Activated naive CD4-positive, alpha-beta T cell treated with anti-CD3 and anti-CD28 coated beads, Interleukin-2, amount 50 U/mL, for 72 hours (primary cell): ENCODE data around the gene EHBP1. TPM values are rescaled to one million over a fixed set of nuclear protein-coding genes. Genes with fewer than 3 reads are reported as not detected.

Experiments
- ATAC-seq, 2 donors: fragments of 150-1000 bp; cut with Tn5 transposase; 2 replicates each; pipeline ENCODE4 v1.10.0; 2021; ENCODE audit warnings: mild to moderate bottlenecking in 2 of 2, moderate library complexity in 2 of 2
- DNase-seq, 2 donors: peaks; one replicate each; pipeline ENCODE4 v3.0.0; 2021 to 2022; ENCODE audit warnings: low spot score in 2 of 2
- H3K27ac Mint-ChIP-seq, 2 donors: one replicate each; pipeline ENCODE4 v1.8.0; 2022; ENCODE audit warnings: mild to moderate bottlenecking in 2 of 2, mixed read lengths in 2 of 2
- H3K36me3 Mint-ChIP-seq, 2 donors: one replicate each; pipeline ENCODE4 v1.8.0; 2022; ENCODE audit warnings: mixed read lengths in 2 of 2
- H3K9me3 Mint-ChIP-seq, 2 donors: one replicate each; pipeline ENCODE4 v1.8.0; 2022; ENCODE audit warnings: mixed read lengths in 2 of 2
- total RNA-seq, 2 donors: library from RNA; stranded (reverse); gene quantifications; one replicate each; pipeline ENCODE4 v1.2.3, GENCODE V29; 2022

EHBP1 gene
- total RNA-seq, 2 donors from 2014 or later = 22.0 to 39.7 TPM

DNA sequence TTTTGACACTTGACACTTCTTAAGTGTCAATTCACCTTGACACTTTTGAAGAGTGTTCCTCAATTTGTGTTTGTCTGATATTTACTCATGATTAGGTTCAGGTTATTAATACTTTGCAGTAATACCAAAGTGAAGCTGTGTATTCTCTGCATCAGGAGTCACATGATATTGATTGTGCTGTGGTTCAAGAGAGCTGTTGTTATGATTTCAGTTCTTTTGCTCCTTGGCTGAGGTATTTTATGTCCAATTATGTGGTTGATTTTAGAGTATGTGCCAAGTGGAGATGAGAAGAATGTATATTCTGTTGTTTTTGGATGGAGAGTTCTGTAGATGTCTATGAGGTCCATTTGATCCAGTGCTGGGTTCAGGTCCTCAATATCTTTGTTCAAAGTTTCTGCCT lies 17.2 kb downstream of the EHBP1 start:
- Mint-ChIP-seq H3K9me3 (peaks cover 5 to 7% of the 10 kb centered on the region in 2 donors), H3K27ac (no peak overlapping the region), H3K36me3 (peaks cover 9 to 28% of the 10 kb centered on the region in 2 donors)
- DNase-seq (no peak), ATAC-seq (no peak)

DNA sequence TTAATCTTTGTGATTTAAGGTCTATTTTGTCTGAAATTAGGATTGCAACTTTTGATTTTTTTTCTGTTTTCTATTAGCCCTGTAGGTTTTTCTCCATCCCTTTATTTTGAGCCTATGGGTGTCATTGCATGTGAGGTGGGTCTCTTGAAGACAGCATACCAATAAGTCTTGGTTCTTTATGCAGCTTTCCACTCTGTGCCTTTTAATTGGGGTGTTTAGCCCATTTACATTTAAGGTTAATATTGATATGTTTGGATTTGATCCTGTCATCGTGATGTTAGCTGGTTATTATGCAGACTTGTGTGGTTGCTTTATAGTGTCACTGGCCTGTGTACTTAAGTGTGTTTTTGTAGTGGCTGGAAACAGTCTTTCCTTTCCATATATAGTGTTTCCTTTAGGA lies 17.7 kb downstream of the EHBP1 start:
- H3K36me3 Mint-ChIP-seq = peaks cover 9 to 28% of the 10 kb centered on the region in 2 donors
- ATAC-seq = no peak
- no peak overlapping the region for H3K27ac Mint-ChIP-seq
- peaks cover 5 to 7% of the 10 kb centered on the region in 2 donors for H3K9me3 Mint-ChIP-seq
- DNase-seq = no peak

DNA sequence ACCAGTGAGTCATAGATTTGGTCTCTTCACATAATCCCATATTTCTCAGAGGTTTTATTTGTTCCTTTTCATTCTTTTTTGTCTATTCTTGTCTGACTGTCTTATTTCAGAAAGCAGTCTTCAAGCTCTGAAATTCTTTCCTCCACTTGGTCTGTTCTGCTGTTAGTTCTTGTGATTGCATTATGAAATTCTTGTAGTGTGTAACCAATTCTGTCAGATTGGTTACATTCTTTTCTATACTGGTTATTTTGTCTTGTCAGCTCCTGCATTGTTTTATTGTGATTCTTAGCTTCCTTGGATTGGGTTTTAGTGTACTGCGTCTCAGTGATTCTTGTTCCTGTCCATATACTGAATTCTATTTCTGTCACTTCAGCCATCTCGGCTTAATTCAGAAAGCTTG lies 18.6 kb downstream of the EHBP1 start:
- no peak for DNase-seq
- H3K36me3 Mint-ChIP-seq = peaks cover 9 to 21% of the 10 kb centered on the region in 2 donors
- peaks cover 5 to 7% of the 10 kb centered on the region in 2 donors for H3K9me3 Mint-ChIP-seq
- H3K27ac Mint-ChIP-seq = no peak overlapping the region
- ATAC-seq = no peak

DNA sequence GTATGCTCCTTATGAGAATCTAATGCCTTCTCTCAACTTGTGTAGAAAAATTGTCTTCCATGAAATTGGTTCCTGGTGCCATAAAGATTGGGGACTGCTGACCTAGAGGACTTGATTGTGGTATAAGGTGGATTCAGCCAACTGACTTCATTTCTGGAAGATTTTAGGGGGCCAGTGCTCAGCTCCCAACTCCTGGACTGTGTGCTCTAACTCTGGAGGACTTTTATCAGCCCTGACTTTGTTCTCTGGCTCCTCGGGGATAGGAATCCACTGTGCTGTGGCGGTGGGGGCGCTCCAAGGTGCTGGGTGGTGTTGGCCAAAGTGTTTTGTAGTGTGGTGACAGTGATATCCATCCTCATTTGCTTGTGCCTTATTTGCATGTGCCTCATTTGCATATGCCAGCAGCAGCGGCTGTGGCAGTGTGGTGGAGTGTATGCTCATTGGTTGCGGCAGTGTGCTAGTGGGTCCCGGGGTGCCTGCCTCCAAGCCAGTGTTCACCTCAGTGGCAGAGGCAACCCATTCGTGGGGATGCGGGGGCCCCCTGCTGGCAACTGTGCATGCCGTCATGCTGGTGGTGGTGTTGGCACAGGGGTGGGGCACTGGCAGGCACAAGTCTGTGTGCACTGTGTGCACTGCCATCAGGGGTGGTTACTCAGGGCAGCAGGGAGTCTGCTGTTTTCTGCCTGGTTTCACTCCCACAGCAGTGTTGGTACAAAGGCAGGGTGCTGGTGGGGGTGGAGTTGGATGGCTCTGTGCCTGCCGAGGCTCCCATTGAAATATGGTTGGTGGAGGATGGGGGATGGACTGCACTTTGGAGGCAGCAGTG lies 19.6 kb downstream of the EHBP1 start:
- Mint-ChIP-seq H3K9me3 (peaks cover 5 to 7% of the 10 kb centered on the region in 2 donors), H3K27ac (no peak overlapping the region), H3K36me3 (peaks cover 9 to 17% of the 10 kb centered on the region in 2 donors)
- ATAC-seq (peak in 1 of 2 donors; percentile 41), DNase-seq (no peak)

DNA sequence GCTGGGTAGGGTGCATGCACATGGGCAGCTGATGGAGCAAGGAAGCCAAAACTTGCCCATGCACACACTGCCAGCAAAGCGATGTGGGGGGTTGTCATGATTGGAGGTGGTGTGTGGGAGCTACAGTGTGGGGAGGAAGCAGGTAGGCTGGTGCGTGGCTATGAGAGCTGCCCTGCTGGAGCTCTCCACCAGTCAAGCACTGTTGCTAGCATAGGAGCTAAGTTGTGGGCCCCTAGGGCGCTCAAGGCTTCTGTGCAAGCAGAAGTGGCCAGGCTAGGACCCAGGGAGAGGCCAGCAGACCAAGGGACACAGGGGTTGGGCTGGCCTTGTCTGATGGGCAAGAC lies 20.2 kb downstream of the EHBP1 start:
- peaks cover 15 to 17% of the 10 kb centered on the region in 2 donors for H3K36me3 Mint-ChIP-seq
- ATAC-seq (no peak), DNase-seq (no peak)
- no peak overlapping the region for H3K27ac Mint-ChIP-seq
- H3K9me3 Mint-ChIP-seq = peaks cover 10 to 11% of the 10 kb centered on the region in 2 donors

DNA sequence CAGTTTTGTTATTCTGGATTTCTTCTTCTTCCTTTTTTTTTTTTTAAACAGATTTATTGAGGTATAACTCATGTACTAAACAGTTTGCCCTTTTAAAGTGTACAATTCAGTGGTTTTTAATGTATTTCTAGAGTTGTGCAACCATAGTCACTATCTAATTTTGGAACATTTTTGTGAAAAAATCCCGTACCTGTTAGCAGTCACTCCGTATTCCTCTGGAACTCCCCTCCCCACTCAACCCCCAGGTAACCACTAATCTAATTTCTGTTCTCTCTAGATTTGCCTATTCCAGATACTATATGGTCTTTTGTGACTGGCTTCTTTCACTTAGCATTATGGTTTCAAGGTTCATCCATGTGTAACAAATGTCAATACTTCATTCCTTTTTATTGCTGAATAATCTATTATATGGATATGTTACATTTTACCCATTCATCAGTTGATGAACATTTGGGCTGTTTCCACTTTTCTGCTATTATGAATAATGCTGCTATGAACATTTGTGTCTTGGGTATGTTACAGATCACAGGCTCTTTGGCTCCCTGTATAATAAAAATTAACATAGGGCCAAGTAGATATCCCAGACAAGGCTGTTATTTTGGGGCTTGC lies 21.9 kb downstream of the EHBP1 start:
- DNase-seq = no peak
- Mint-ChIP-seq H3K9me3 (peaks cover 13 to 17% of the 10 kb centered on the region in 2 donors), H3K27ac (no peak overlapping the region), H3K36me3 (peaks cover 17 to 18% of the 10 kb centered on the region in 2 donors)
- peak in 1 of 2 donors; percentile 3 for ATAC-seq

DNA sequence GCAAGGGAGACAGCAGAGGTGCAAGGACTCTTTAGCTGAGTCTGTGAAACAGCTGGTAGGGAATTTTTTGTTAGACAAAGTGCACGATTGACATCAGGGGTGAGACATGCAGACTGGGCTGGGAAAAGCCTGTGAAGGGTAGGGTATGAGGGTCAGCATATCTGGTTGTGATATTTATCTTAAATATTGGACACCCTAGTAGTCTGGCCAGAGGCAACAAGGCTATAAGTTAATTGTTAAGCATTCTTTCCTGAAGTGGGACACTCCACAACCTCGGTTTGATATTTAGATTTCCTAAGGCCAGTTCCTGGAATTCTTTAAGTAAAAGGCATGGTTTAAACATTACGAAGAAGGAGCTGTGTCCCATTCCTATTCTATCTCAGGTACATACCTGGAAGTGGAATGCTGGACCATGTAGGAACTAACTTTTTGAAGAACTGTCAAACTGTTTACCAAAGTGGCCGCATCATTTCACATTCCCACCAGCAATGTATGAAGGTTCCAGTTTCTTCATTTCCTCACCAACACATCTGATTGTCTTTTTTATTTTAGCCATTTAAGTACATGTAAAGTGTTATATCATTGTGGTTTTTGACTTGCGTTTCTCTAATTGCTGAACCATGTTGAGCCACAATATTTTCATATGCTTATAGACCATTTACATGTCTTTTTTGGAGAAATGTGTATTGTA lies 22.5 kb downstream of the EHBP1 start:
- peaks cover 13 to 20% of the 10 kb centered on the region in 2 donors for H3K9me3 Mint-ChIP-seq
- ATAC-seq = peak in 1 of 2 donors; percentile 22
- peaks cover 16 to 19% of the 10 kb centered on the region in 2 donors for H3K36me3 Mint-ChIP-seq
- no peak for DNase-seq
- H3K27ac Mint-ChIP-seq = no peak overlapping the region

DNA sequence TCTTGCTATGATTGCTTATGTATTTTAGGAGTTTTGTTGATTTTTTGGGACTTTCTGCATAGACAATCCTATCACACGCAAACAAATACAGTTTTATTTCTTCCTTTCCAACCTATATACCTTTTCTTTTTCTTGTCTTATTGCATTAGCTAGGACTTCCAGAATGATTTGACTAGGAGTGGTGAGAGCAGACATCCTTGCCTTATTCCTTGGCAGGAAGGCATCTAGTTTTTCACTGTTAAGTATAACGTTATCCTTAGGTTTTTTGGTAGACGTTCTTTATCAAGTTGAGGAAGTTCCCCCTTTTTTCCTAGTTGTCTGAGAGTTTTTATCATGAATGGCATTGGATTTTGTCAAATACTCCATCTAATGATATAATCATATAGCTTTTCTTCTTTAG lies 25.8 kb downstream of the EHBP1 start:
- no peak for ATAC-seq
- Mint-ChIP-seq H3K36me3 (peaks cover 11 to 20% of the 10 kb centered on the region in 2 donors), H3K27ac (no peak overlapping the region), H3K9me3 (peaks cover 13 to 15% of the 10 kb centered on the region in 2 donors)
- DNase-seq = no peak

DNA sequence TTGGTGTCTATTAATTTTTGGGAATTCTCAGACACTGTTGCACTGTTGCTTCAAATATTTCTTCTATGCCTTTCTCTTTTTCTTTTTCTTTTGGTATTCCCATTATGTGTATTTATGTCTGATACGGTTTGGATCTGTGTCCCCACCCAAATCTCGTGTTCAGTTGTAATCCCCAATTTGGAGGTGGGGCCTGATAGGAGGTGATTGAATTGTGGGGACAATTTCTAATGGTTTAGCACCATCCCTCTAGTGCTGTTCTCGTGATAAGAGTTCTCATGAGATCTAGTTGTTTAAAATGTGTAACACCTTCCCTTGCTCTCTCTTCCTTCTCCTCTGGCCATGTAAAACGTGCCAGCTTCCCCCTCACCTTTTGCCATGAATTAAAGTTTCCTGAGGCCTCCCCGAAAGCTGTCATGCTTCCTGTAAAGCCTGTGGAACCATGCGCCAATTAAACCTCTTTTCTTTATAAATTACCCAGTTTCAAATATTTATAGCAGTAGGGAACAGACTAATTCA lies 26.8 kb downstream of the EHBP1 start:
- no peak overlapping the region for H3K27ac Mint-ChIP-seq
- peaks cover 11 to 20% of the 10 kb centered on the region in 2 donors for H3K36me3 Mint-ChIP-seq
- H3K9me3 Mint-ChIP-seq = peaks cover 15 to 17% of the 10 kb centered on the region in 2 donors
- no peak for DNase-seq
- no peak for ATAC-seq

DNA sequence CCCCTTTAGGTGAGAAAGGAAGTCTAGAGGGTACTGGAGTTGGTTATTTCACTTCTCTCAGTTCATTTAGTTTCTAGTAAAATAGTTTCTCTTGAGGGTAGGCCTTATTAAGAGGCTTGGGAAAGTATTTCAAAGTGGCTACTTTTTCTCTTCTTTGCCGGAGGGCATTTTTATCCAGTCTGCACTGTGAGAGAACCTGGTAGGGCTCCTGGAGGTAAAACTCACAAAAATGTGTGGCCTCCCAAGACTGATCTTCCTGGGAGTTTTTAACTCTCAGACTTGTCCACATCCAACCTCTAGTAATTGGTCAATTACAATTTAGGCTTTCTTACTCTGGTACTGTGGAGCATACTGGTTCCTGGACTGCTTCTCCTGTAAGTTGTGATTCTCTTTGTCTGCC lies 28.0 kb downstream of the EHBP1 start:
- no peak for ATAC-seq
- Mint-ChIP-seq H3K9me3 (peaks cover 15 to 17% of the 10 kb centered on the region in 2 donors), H3K36me3 (peaks cover 11 to 20% of the 10 kb centered on the region in 2 donors), H3K27ac (no peak overlapping the region)
- no peak for DNase-seq

DNA sequence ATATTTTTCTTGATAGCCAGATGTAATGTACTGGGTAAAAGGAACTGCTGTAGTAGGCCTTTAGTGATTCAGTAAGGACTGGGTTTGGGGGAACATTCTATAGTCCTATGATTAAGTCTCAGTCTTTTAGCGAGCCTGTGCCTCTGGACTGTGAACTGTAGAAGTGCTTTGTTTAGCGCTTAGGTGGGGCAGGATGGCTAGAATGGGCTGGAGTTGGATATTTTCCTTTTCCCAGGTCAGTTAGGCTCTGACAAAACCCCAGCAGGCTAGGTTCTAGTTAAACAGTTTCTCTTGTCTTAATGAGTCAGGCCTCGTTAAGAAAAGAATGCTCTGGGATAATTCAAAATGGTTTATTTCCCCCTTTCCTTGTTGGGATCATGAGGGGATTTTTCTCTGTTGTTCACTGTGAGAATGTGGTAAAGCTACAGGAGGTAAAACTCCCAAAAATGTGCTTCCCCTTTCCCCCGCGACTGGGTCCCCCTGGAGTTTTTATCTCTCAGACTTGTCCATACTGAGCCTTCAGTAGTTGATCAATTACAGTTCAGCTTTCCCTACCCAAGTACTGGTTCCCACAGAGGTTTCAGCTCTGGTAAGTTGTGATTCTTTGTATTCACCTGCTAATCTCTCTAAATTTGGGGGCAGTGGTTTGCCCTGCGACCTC lies 31.5 kb downstream of the EHBP1 start:
- ATAC-seq (no peak), DNase-seq (no peak)
- H3K27ac Mint-ChIP-seq = no peak overlapping the region
- peaks cover 8 to 12% of the 10 kb centered on the region in 2 donors for H3K36me3 Mint-ChIP-seq
- H3K9me3 Mint-ChIP-seq = peaks cover 6 to 10% of the 10 kb centered on the region in 2 donors

DNA sequence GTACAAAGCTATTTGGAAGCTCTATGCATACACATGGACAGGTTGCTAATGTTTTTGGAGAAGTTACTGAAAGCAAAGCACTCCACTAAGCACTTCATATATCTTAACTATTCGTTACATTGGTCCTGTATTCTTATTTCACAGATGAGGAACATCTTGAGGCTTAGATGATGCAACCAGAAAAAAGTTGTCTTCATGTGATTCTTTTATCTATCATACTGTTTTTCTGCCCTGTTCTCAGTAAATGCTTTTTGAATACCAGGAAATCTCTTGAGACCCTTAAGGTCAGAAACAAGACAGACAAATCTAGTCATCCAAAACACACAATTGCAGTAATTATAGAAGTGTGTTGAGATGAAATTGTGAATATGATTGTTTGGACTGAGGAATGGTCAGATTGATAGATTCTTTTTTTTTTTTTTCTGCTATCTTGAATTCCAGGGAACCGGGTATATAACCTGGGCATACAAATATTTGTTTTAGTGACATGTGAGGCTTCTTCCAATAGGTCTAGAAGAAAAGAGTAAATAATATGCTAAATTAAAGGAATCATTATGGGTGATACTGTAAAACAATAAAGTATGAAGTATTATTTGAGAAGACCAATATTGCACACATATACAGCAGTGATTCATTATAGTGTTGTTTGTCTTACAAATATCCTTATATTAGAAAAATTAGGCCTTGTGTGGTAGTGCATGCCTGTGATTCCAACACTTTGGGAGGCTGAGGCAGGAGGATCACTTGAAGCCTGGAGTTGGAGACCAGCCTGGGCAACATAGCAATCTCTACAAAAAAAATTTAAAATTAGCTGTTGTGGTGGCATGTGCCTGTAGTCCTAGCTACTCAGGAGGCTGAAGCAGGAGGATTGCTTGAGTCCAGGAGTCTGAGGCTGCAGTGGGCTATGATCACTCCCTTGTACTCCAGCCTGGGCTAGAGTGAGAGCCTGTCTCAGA lies 33.7 kb downstream of the EHBP1 start:
- Mint-ChIP-seq H3K9me3 (peaks cover 0 to 4% of the 10 kb centered on the region in 2 donors), H3K27ac (no peak overlapping the region), H3K36me3 (no peaks in the 10 kb centered on the region)
- no peak for ATAC-seq
- DNase-seq = no peak

DNA sequence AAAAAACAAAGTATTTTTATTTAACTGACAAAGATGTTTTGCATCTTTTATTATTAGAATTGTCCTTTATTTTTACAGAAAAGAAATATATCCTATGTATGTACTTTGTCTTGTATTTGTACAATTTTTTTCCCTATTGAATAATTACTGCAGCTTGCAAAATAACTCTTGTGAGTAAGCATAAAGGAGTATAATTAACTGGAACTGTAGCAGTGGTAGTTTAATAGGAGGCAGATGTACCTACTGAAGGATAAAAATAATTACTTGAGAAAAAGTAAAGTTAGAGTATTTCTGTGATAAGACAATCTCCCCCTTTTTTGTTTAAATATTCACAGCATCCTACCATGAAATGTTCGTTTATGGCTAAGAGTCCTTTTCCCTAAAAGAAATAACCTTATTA lies 34.7 kb downstream of the EHBP1 start:
- H3K9me3 Mint-ChIP-seq = peaks cover 0 to 4% of the 10 kb centered on the region in 2 donors
- no peak overlapping the region for H3K27ac Mint-ChIP-seq
- no peak for DNase-seq
- no peaks in the 10 kb centered on the region for H3K36me3 Mint-ChIP-seq
- ATAC-seq = no peak

DNA sequence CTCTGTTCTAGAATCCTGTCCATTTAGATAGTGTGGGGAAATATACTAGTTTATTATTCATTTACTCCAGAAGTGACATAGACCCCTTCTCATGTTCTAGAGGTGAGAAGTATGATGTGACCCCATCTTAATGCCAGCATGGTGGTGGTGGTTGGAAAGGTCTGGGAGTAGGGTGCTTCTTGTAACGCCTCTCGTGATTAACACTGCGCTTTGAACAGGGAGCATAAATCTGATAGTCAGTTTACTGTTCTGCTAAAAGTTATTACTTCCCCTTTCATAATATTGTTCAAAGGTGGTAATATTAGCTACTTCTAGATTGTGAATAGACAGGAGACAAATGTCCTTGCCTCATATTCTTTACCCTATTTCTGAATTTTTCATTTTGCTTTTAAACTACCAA lies 35.6 kb downstream of the EHBP1 start:
- Mint-ChIP-seq H3K9me3 (peaks cover 0 to 4% of the 10 kb centered on the region in 2 donors), H3K27ac (no peak overlapping the region), H3K36me3 (no peaks in the 10 kb centered on the region)
- no peak for DNase-seq
- no peak for ATAC-seq

DNA sequence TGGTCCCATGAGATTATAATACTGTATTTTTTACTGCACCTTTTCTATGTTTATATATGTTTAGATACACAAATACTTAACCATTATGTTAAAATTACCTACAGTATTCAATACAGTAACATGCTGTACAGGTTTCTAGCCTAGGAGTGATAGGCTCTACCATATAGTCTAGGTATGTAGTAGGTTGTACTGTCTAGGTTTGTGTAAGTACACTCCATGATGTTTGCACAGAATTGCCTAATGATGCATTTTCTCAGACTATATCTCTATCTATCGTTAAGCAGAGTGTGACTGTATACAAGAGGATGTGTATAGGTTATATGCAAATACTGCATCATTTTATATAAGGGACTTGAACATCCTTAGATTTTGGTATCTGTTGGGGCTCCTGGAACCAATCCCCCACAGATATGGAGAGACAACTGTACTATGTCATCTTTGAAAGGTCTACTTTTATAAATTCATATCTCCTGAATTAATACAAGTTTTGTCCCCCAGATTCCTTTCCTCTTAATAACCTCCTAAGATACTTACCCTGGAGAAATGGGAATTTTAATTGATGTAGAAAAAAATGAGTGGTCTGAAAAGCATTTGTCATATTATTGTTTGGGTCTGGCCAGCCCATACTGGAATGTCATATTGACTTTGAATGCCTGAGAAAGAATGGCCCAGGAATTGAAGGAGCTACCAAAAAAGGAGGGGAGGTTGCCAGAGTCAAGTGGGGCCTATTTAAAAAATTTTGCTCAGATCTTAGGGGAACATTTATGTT lies 36.6 kb downstream of the EHBP1 start:
- Mint-ChIP-seq H3K9me3 (no peaks in the 10 kb centered on the region), H3K36me3 (no peaks in the 10 kb centered on the region), H3K27ac (no peak overlapping the region)
- no peak for ATAC-seq
- DNase-seq = no peak
